HG02970 (cell line): ENCODE results near the gene CUL4B.
"Not testable (repeated sequence)": the region's sequence is repeated elsewhere in the genome, so short reads cannot be mapped to it uniquely, and the experiment has no call there.

Experiments
- ATAC-seq: cut with Tn5 transposase; IDR thresholded peaks from one replicate; pipeline ENCODE4 v1.9.1; 2021; ENCODE audit warnings: mild to moderate bottlenecking, moderate library complexity, moderate number of reproducible peaks; ENCODE audit not compliant: unreplicated experiment, low FRiP score

CUL4B gene

DNA sequence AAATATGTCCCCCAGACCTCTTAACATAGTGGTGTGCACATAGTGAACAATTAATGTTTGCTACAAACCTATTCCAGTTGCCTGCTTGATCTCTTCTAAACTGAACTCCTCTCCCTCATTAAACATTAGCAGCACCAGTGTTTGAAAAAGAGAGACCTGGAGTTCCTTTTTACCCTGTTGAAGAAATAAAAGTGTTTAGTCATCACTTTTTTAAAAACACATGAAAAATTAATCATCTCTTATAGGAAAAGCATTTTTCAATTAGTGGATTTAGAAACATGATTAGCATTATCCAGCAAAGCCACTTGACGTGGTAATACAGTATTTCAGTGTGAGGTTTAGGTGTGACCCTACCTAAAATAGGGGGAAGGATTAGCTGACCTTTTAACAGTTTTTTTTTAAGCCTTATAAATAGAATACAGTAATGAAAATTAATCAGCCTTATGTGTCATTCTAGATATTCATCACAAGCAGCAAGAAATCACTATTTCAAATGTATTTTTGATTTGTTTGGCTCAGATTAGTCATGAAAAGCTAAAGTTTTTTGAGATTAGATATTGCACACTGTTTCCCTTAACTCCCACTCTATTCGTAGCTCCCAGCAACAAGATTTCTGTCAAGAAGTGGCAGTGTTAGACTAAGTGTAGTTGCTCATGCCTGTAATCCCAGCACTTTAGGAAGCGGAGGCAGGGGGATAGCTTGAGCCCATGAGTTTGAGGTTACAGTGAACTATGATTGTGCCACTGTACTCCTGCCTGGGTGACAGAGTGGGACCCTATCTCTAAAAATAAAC is 26.2 kb downstream of the CUL4B start:
- no peak for ATAC-seq

GRCh38 chrX:120522820-120523219 is 37.9 kb downstream of the CUL4B start:
- no peak for ATAC-seq

DNA sequence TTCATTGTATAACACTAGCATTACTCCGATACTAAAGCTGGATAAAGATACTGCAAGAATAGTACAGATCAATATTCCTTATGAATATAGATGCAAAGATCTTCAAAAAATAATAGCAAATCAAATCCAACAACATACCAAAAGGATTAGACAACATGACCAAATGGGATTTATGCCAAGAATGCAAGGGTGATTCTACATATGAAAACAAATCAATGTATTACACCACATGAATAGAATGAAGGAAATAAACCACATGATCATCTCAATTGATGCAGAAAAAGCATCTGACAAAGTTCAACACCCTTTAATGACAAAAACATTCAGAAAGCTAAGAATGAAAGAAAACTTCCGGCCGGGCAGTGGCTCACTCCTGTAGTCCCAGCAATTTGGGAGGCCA is 42.8 kb downstream of the CUL4B start:
- ATAC-seq, result no peak

DNA sequence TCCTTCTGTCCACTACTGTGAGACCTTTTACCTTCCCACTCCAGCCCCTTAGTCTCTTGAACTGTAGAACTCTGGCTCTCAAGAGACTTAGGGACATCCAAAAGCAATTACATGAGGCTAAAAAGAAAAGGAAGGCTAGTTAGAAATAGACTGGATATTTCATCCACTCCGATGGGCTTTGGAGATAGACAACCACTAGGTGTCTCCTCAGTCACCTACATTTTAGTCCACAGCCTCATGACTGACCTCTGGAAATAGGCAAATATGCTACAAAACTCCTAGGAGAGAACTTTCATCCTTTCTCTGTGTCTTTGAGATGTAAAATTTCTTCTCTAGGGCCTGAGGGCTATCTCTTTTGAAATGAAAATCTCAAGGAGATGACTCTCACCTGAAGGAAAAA is 46.5 kb downstream of the CUL4B start:
- ATAC-seq, result no peak

DNA sequence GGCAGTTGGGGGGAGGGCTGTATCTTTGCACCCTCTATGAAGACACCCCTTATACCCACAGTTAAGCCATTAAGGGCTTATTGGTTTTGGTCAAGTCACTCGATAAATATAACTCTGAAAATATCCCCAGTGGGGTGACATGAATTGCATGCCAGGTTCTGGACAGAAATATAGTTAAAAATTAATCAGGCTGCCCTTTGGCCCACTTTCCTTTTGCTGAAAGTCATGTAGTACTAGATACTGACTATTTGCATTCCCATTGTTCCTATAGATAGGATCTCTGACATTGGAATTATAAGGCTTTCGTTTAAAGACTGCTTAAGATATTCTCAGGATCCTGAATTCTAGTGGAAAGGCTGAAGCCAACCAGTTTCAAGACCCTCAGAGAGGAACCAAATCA is 48.1 kb downstream of the CUL4B start:
- no peak for ATAC-seq

- ATAC-seq, result no peak
Measured at GRCh38 chrX:120512222-120512621, 48.5 kb downstream of the CUL4B start.

- no peak for ATAC-seq
Measured at GRCh38 chrX:120504569-120504968, 56.2 kb downstream of the CUL4B start.

GRCh38 chrX:120499301-120500072 is 61.3 kb downstream of the CUL4B start:
- ATAC-seq, result no peak

- ATAC-seq, result not testable (repeated sequence)
Measured at GRCh38 chrX:120490119-120490518, 70.6 kb downstream of the CUL4B start.

GRCh38 chrX:120486786-120487185 is 74.0 kb downstream of the CUL4B start:
- ATAC-seq, result no peak

- ATAC-seq, result no peak
Measured at GRCh38 chrX:120485638-120486520, 74.9 kb downstream of the CUL4B start.

- no peak for ATAC-seq
Measured at GRCh38 chrX:120485315-120485637, 75.5 kb downstream of the CUL4B start.

- ATAC-seq, result no peak
Measured at GRCh38 chrX:120477453-120477852, 83.3 kb downstream of the CUL4B start.

DNA sequence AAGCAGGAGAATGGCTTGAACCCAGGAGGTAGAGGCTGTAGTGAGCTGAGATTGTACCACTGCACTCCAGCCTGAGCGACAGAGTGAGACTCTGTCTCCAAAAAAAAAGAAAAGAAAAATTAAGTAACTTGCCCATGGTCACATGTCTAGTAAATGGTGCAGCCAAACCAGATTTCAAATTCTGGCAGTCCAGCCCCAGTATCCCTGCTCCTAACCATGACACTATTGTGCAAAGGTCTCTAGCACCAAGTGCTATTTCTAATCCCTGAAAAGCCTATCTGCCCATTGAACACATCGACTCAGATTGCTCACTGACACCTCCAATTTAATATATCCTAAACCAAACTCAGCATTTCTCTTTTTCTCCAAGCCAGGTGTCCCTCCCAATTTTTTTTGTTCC is 84.0 kb downstream of the CUL4B start:
- no peak for ATAC-seq

GRCh38 chrX:120475447-120475846 is 85.3 kb downstream of the CUL4B start:
- ATAC-seq, result not testable (repeated sequence)
